ENCODE data around the gene TDRD1.
A peak's percentile ranks its signal among the peaks of the same experiment; 100 is the strongest.
"Not testable (repeated sequence)": the region's sequence is repeated elsewhere in the genome, so short reads cannot be mapped to it uniquely, and the experiment has no call there.

The TDRD1 gene, protein sequence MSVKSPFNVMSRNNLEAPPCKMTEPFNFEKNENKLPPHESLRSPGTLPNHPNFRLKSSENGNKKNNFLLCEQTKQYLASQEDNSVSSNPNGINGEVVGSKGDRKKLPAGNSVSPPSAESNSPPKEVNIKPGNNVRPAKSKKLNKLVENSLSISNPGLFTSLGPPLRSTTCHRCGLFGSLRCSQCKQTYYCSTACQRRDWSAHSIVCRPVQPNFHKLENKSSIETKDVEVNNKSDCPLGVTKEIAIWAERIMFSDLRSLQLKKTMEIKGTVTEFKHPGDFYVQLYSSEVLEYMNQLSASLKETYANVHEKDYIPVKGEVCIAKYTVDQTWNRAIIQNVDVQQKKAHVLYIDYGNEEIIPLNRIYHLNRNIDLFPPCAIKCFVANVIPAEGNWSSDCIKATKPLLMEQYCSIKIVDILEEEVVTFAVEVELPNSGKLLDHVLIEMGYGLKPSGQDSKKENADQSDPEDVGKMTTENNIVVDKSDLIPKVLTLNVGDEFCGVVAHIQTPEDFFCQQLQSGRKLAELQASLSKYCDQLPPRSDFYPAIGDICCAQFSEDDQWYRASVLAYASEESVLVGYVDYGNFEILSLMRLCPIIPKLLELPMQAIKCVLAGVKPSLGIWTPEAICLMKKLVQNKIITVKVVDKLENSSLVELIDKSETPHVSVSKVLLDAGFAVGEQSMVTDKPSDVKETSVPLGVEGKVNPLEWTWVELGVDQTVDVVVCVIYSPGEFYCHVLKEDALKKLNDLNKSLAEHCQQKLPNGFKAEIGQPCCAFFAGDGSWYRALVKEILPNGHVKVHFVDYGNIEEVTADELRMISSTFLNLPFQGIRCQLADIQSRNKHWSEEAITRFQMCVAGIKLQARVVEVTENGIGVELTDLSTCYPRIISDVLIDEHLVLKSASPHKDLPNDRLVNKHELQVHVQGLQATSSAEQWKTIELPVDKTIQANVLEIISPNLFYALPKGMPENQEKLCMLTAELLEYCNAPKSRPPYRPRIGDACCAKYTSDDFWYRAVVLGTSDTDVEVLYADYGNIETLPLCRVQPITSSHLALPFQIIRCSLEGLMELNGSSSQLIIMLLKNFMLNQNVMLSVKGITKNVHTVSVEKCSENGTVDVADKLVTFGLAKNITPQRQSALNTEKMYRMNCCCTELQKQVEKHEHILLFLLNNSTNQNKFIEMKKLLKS

GRCh38 chr10:114179148-114179547 is at the start of gene TDRD1:
TSS of gene TDRD1 (plus strand) at chr10:114179353. CDS start at chr10:114187832, 8,479 bp downstream.
- DNase-seq: no peak

GRCh38 chr10:114131094-114131493 is 48.1 kb upstream of the TDRD1 start:
- DNase-seq: no peak

- DNase-seq: no peak
Observed at GRCh38 chr10:114135476-114135875, 43.7 kb upstream of the TDRD1 start.

DNA sequence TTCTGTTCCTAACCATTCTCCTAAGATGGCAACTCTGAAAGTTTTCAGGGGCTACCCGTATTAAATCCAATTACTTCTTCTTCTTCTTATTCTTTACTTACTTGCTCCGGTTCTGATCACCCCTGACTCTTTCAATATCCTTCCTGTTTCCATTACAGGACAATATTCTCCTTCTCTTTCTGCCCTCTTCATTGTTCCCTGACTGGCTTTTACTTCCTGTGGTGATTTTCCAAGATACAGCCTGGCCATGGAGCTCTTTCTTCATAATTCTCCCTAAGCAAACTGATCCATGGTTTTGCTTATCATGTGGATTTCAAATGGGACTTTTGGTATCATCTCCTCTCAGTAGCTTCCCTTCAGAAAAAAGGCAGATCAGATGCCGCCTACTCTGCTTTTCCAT is 40.6 kb upstream of the TDRD1 start:
- no peak for DNase-seq

- no peak for DNase-seq
Observed at GRCh38 chr10:114140036-114140435, 39.1 kb upstream of the TDRD1 start.

DNA sequence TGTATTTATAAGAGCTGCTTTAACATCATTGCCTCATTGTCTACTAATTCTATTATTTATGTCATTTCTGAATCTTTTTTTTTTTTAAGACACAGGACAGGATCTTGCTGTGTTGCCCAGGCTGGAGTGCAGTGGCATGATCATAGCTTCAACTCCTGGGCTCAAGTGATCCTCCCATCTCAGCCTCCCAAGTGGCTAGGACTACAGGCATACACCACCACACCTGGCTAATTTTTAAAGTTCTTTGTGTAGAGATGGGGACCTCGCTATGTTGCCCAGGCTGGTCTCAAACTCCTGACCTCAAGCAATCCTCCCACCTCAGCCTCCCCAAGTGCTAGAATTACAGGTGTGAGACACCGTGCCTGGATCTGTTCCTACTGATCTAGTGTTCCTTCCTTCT is 38.3 kb upstream of the TDRD1 start:
- not testable (repeated sequence) for DNase-seq

DNA sequence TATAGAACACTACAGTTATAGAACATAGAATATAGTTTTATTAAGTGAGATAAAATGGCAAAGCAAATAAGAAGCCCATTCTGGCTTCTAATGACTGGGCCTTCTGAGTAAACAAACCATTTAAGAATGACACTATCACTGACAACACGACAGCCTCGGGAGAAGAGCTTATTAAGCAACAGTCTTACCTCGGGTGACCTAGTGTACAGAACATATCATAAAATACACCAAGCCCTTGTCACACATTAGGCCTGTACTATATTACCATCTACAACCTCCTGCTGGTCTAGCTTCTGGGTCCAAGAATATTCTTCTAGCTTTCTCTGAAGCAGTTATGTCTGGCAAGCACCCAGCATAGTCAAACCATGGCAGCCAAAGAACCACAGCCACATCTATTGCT is 37.1 kb upstream of the TDRD1 start:
- no peak for DNase-seq

DNA sequence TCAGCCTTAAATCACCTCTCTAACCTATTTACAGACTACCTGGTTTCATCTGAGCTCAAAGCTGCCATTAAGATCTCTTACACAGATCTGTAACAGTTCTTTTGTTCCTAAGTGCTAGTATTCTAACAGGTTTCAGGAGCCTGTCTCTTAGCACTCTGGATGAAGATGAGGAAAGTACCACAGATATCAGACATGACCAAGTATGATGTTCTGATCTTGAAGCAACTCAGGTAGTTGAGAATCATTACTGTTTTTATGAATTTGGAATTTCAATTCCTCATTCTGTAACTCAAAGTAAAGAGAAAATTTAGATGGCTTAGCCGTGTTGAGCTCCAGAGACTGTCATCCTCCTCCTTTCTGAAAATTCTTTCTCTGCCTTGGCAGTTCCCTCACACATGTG is 36.0 kb upstream of the TDRD1 start:
- DNase-seq: no peak

DNA sequence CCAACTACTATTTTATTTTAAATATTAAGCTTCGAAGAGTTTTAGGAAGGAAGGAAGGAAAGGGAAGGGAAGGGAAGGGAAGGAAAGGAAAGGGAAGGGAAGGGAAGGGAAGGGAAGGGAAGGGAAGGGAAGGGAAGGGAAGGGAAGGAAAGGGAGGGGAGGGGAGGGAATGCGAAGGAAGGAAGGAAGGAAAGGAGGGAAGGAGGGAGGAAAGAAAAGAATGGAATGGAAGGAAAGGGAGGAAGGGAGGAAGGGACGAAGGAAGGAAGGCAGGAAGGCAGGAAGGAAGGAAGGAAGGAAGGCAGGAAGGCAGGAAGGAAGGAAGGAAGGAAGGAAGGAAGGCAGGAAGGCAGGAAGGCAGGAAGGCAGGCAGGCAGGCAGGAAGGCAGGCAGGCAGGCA is 29.7 kb upstream of the TDRD1 start:
- not testable (repeated sequence) for DNase-seq

GRCh38 chr10:114151486-114151885 is 27.7 kb upstream of the TDRD1 start:
- DNase-seq: no peak

DNA sequence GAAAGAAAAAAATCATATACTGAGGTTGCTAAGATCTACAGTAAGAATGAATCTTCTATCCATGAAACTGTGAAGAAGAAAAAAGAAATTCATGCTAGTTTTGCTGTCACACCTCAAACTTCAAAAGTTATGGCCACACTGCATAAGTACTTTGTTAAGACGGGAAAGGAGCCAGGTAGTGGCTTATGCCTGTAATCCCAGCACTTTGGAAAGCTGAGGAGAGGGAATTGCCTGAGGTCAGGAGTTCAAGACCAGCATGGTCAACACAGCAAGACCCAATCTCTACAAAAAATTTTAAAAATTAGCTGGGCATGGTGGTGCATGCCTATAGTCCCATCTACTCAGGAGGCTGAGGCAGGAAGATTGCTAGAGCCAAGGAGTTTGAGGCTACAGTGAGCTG is 27.3 kb upstream of the TDRD1 start:
- DNase-seq: no peak

- DNase-seq: no peak
Observed at GRCh38 chr10:114157912-114158311, 21.2 kb upstream of the TDRD1 start.

- DNase-seq: no peak
Observed at GRCh38 chr10:114163062-114163461, 16.1 kb upstream of the TDRD1 start.

DNA sequence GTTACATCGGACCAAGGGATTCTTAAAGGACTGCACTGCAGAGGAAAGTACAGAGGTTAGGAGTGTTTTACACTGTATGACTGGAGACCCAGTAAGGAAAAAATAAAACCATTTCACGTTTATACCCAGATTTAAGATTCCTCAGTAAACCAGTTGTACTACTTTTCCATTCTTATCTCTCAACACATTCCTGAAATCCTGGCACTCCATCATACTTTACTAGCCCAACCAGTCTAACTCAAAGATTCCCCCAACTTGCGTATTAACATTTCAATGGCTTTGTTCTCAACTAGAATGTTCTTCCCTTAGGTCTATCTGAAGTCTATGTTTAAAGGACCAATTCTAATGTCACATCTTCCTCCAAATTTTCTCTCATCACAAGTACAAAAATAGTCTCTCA is 13.1 kb upstream of the TDRD1 start:
- no peak for DNase-seq

DNA sequence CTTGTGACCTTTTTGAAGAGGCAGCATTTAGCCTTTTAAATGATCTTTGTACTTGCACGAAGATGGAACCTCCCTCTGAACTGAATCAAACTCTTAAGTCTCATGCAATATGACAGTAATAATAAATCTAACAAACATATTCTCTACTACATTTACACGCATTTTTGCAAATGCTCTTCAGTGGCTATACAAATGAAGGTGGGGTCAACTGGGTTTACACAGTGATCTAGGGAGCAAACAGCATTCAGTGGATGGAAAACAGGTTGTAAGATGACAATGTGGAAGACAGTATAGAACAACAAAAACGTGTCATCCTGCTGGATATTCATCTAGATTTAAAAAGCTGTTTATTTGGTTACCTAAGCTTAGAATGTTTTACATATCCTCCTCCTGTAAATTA is 12.7 kb upstream of the TDRD1 start:
- DNase-seq: no peak

DNA sequence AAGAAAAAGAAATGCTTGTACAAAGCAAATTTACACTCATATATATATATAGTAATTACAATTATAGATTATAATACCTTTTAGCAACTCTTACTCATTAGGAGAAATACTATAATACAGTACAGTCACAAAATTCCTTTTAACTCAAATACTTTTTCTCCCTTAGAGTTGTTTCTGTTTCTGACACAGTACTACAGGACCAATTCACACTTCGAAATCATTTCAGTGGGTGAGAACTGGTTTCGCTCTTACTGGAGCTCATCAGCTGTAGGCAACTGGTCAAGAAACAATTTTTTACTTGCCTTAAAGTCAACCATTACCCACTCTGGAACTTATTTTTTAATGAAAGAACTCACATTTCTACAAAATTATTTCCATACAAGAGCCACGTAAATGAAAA is 11.2 kb upstream of the TDRD1 start:
- no peak for DNase-seq

DNA sequence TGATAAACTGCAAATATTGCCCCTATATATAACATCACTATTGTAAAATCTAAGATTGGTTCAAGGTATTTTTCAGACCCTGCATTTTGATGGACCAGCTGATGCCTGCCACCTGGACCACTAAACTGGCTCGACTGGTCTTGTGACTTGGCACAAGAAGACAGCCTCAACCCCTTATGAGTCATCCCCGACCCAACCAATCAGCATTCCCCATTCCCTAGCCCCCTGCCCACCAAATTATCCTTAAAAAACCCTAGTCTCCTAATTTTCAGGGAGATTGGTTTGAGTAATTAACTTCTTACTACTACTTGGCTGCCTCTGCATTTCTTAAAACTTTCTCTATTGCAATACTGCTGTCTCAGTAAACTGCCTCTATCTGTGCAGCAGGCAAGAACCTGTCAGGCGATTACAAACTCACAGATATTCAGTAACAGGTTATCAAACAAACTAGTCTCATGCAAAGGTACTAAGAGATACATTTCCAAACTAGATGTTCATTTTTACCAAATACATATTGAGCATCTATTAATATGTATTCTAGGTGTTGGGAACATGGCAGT is 10.6 kb upstream of the TDRD1 start:
- DNase-seq: no peak

- no peak for DNase-seq
Observed at GRCh38 chr10:114172216-114172615, 6.9 kb upstream of the TDRD1 start.

- no peak for DNase-seq
Observed at GRCh38 chr10:114172776-114173602, 6.2 kb upstream of the TDRD1 start.

GRCh38 chr10:114173603-114173920 is 5.6 kb upstream of the TDRD1 start:
- no peak for DNase-seq

- peak; percentile 94 to 98 (median 96) for DNase-seq
Observed at GRCh38 chr10:114173921-114174694, 5.0 kb upstream of the TDRD1 start, which contains the start of gene CCDC186. TSS of gene CCDC186 (minus strand) at chr10:114174203. CDS start at chr10:114163268, 10,935 bp downstream.
